HL-60 (cell line): ENCODE results near the gene TBC1D23.

ENCODE experiments used
- CTCF ChIP-seq: IDR thresholded peaks from one replicate; pipeline ENCODE4 v1.5.1; 2011; ENCODE audit warnings: low read length, control low read depth, inconsistent platforms; ENCODE audit not compliant: insufficient read depth
- REST ChIP-seq: IDR thresholded peaks from 2 replicates; pipeline ENCODE4 v1.6.1; 2012; ENCODE audit warnings: low read depth; ENCODE audit not compliant: insufficient replicate concordance

- TF ChIP-seq CTCF (no peak), REST (no peak)
Observed at GRCh38 chr3:100319951-100320350, 59.2 kb downstream of the TBC1D23 start.
